GM12873 (cell line): Measurements from ENCODE around the gene ATP12A.

Experiments used
- CTCF ChIP-seq: IDR thresholded peaks from 2 replicates; pipeline ENCODE4 v1.5.1; 2012; ENCODE audit warnings: low read depth, mild to moderate bottlenecking, moderate library complexity, low read length, control low read depth; ENCODE audit not compliant: insufficient read depth; ENCODE audit errors: missing control alignments

The ATP12A gene

GRCh38 chr13:24652359-24652758, 27.8 kb upstream of the ATP12A start:
- TF ChIP-seq CTCF, result no peak

DNA sequence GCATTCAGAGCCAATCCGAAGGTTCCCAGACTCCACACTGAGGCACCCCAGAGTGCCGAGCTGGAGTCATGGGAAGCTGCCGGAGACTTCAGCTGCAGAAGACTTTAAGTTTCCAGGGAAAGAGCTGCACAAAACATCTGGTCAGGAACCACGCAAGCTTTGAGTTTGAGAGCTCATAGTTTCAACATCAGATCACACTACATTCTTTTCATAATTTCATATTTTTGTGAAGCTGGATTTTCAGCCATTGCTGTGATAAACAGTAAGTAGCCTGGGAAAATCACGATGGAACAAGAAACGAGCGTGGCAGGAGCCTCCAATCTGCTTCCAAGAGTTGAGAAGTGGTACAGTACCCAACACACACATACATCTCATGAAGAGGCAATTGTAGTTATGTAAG, 25.5 kb upstream of the ATP12A start:
- no peak for TF ChIP-seq CTCF

- no peak for TF ChIP-seq CTCF
Observed at GRCh38 chr13:24659239-24659638, 21.0 kb upstream of the ATP12A start.

- no peak for TF ChIP-seq CTCF
Observed at GRCh38 chr13:24660023-24660741, 20.0 kb upstream of the ATP12A start.

- TF ChIP-seq CTCF, result no peak
Observed at GRCh38 chr13:24661713-24662112, 18.5 kb upstream of the ATP12A start.

DNA sequence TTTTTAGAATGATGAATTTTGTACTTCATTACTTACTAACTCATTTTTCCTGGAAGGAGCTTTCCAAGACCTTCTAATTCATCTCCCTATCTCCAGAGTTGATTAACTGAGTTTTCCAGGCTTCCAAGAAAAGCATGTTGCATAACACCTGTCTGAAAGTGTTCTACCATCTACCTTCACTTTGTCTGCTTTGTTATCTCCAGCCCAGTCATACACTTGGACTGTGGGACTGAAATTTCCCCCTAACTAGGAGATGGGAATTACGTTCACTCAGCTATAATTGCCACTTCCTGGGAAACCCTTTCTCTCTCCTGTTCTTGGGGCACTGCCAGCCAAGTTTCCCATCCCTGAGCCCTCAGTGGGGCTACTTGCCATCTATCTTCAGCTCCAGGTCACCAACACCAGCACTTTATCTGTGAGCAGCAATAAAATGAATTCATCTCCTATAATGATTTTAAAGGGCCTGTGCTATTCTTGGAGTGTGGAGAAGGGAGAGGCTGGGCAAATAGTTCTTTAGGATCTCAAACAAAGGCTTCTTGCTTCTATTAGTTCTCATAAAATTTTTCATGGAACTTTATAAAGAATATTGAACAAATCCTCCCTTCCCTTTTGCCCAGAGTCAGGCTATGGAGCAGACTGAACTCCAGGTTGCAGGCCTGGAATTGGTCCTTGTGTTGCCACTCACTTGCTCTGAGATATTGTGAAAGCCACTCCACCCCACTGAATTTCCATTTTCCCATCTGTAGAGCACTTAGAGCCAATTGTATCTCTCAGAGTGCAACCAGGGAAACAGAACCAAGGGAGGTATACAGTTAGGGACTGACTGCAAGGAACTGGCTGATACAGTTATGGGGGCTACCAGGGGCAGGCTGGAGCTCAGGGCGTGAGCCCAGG, 17.8 kb upstream of the ATP12A start:
- no peak for TF ChIP-seq CTCF

GRCh38 chr13:24663089-24663395, 17.2 kb upstream of the ATP12A start:
- TF ChIP-seq CTCF, result no peak
